A549 (cell line): ENCODE results near the gene FOXRED1. TPM values are rescaled to one million over a fixed set of nuclear protein-coding genes. Genes with fewer than 3 reads are reported as not detected.

Experiments used
- ATAC-seq, 2 experiments: fragments of 200-7000 bp in 1 of 2; fragments of >200 bp in 1 of 2; cut with Nextera tagmentation in 1 of 2; cut with Tn5 transposase in 1 of 2; 3 replicates each; pipeline versions ENCODE4 v1.8.0 to v1.9.1; 2018 to 2020; ENCODE audit warnings: mild to moderate bottlenecking in 1 of 2, moderate library complexity in 1 of 2
- CTCF ChIA-PET: fragments of 300-600 bp; sonication (Branson Sonifier 250); formaldehyde crosslinking; extraction: SDS; loops from one replicate; lab custom pipeline; 2021; ENCODE audit warnings: antibody characterized with exemption, inconsistent platforms; lab: Yijun Ruan, JAX
- POLR2A ChIA-PET: fragments of 350-600 bp; formaldehyde crosslinking; extraction: SDS; loops from one replicate; lab custom pipeline; 2021; ENCODE audit warnings: antibody characterized with exemption, inconsistent platforms; lab: Yijun Ruan, JAX
- DNase-seq, 2 experiments: peaks; one replicate each; pipeline versions ENCODE4 v3.0.0 to v3.0.0-alpha.2; 2011 to 2016; ENCODE audit warnings: low read depth in 1 of 2, low spot score in 1 of 2
- FAIRE-seq: peaks from 2 replicates; lab custom pipeline; 2011; peaks lifted over from hg19 to GRCh38; lab: Jason Lieb, UNC
- H3K27ac ChIP-seq, 2 experiments: fragments of >200 bp; sonication (Bioruptor Twin); formaldehyde crosslinking; 3 replicates each; pipeline ENCODE4 v1.5.1; 2016 to 2017
- H3K4me1 ChIP-seq: fragments of >200 bp; sonication (Bioruptor Twin); formaldehyde crosslinking; 3 replicates; pipeline ENCODE4 v1.6.1; 2016
- H3K4me2 ChIP-seq: fragments of >200 bp; sonication (Bioruptor Twin); formaldehyde crosslinking; 3 replicates; pipeline ENCODE4 v1.6.1; 2016
- H3K4me3 ChIP-seq: fragments of >200 bp; sonication (Bioruptor Twin); formaldehyde crosslinking; 3 replicates; pipeline ENCODE4 v1.5.1; 2016
- H3K9me3 ChIP-seq: fragments of >200 bp; sonication (Bioruptor Twin); formaldehyde crosslinking; 3 replicates; pipeline ENCODE4 v1.6.1; 2016
- BCL3 ChIP-seq: fragments of >200 bp; sonication (Bioruptor Twin); formaldehyde crosslinking; IDR thresholded peaks from 3 replicates; pipeline ENCODE4 v1.6.1; 2016
- BHLHE40 ChIP-seq: IDR thresholded peaks from 2 replicates; pipeline ENCODE4 v1.6.1; 2012; ENCODE audit warnings: low read depth, low read length, inconsistent platforms
- CHD4 ChIP-seq: fragments of 200-600 bp; sonication (generic); IDR thresholded peaks from 2 replicates; pipeline ENCODE4 v1.6.1; 2016; ENCODE audit warnings: antibody characterized with exemption, mild to moderate bottlenecking, borderline replicate concordance
- CTCF ChIP-seq: fragments of >200 bp; sonication (Bioruptor Twin); formaldehyde crosslinking; IDR thresholded peaks from 3 replicates; pipeline ENCODE4 v1.5.1; 2016
- E2F6 ChIP-seq: IDR thresholded peaks from 2 replicates; pipeline ENCODE4 v1.6.1; 2012; ENCODE audit warnings: low read depth, borderline replicate concordance
- EHMT2 ChIP-seq: fragments of 200-600 bp; sonication (generic); IDR thresholded peaks from 2 replicates; pipeline ENCODE4 v1.6.1; 2016; ENCODE audit warnings: antibody characterized with exemption, low read depth, mild to moderate bottlenecking, moderate library complexity
- ELK1 ChIP-seq: fragments of 150-350 bp; IDR thresholded peaks from 2 replicates; pipeline ENCODE4 v1.6.1; 2014; ENCODE audit warnings: low read depth, mild to moderate bottlenecking, low read length
- EP300 ChIP-seq, 2 experiments: fragments of >200 bp; sonication (Bioruptor Twin); formaldehyde crosslinking; IDR thresholded peaks; 2 replicates in 1 of 2; 3 replicates in 1 of 2; pipeline ENCODE4 v1.6.1; 2016 to 2017
- FOSB ChIP-seq: fragments of 250-450 bp; sonication (Bioruptor Pico); IDR thresholded peaks from 2 replicates; pipeline ENCODE4 v1.5.0; 2020; ENCODE audit warnings: mild to moderate bottlenecking, moderate library complexity
- HDAC2 ChIP-seq: fragments of 200-600 bp; sonication (generic); IDR thresholded peaks from 2 replicates; pipeline ENCODE4 v1.6.1; 2016
- HEYL ChIP-seq: fragments of 250-450 bp; sonication (Bioruptor Pico); IDR thresholded peaks from 2 replicates; pipeline ENCODE4 v1.8.0; 2021; ENCODE audit warnings: mild to moderate bottlenecking, moderate library complexity
- HMGXB4 ChIP-seq: fragments of 250-450 bp; sonication (Bioruptor Pico); IDR thresholded peaks from 2 replicates; pipeline ENCODE4 v1.5.0; 2021; ENCODE audit warnings: mild to moderate bottlenecking, moderate library complexity, borderline replicate concordance
- HOXA7 ChIP-seq: fragments of 250-450 bp; sonication (Bioruptor Pico); IDR thresholded peaks from 2 replicates; pipeline ENCODE4 v1.5.0; 2020; ENCODE audit warnings: mild to moderate bottlenecking, moderate library complexity
- HOXB5 ChIP-seq: fragments of 250-450 bp; sonication (Bioruptor Pico); IDR thresholded peaks from 2 replicates; pipeline ENCODE4 v1.5.0; 2020; ENCODE audit warnings: mild to moderate bottlenecking, moderate library complexity
- KDM5A ChIP-seq: fragments of 200-600 bp; sonication (generic); IDR thresholded peaks from 2 replicates; pipeline ENCODE4 v1.6.1; 2016; ENCODE audit warnings: antibody characterized with exemption, mild to moderate bottlenecking
- MAX ChIP-seq: IDR thresholded peaks from 2 replicates; pipeline ENCODE4 v1.6.1; 2012
- MAZ ChIP-seq: fragments of 150-350 bp; IDR thresholded peaks from 2 replicates; pipeline ENCODE4 v1.6.1; 2014; ENCODE audit warnings: antibody characterized with exemption, low read depth, low read length, borderline replicate concordance
- MYC ChIP-seq: IDR thresholded peaks from 2 replicates; pipeline ENCODE4 v1.6.1; 2012; ENCODE audit warnings: mild to moderate bottlenecking, inconsistent platforms, low read length, improper control_type of control experiment, borderline replicate concordance
- NFE2L2 ChIP-seq: fragments of 150-350 bp; conservative IDR thresholded peaks from 2 replicates; pipeline ENCODE4 v1.6.1; 2014; ENCODE audit warnings: low read length
- POLR2A ChIP-seq: IDR thresholded peaks from 2 replicates; pipeline ENCODE4 v1.6.1; 2012; ENCODE audit warnings: mild to moderate bottlenecking, low read length
- RAD21 ChIP-seq, 2 experiments: fragments of >200 bp in 1 of 2; sonication (Bioruptor Twin) in 1 of 2; formaldehyde crosslinking in 1 of 2; IDR thresholded peaks in 1 of 2; conservative IDR thresholded peaks in 1 of 2; 2 replicates in 1 of 2; 3 replicates in 1 of 2; pipeline ENCODE4 v1.6.1; 2012 to 2018; ENCODE audit warnings: inconsistent platforms in 1 of 2
- RCOR1 ChIP-seq: fragments of 150-350 bp; IDR thresholded peaks from 2 replicates; pipeline ENCODE4 v1.6.1; 2014; ENCODE audit warnings: antibody characterized with exemption, low read length, low read depth
- RNF2 ChIP-seq: fragments of 200-600 bp; sonication (generic); IDR thresholded peaks from 2 replicates; pipeline ENCODE4 v1.6.1; 2016; ENCODE audit warnings: low read depth, mild to moderate bottlenecking, antibody characterized with exemption, moderate library complexity, borderline replicate concordance
- USF2 ChIP-seq: fragments of 450-650 bp; IDR thresholded peaks from 2 replicates; pipeline ENCODE4 v1.6.1; 2014; ENCODE audit warnings: antibody characterized with exemption
- ZC3H11A ChIP-seq: fragments of 450-650 bp; IDR thresholded peaks from 2 replicates; pipeline ENCODE4 v1.6.1; 2014; ENCODE audit warnings: antibody characterized with exemption, mild to moderate bottlenecking
- WGBS: methylation state at CpG from one replicate; pipeline ENCODE4 v1.1.6; 2017; ENCODE audit errors: missing lambda C conversion rate; 5-methylcytosine and 5-hydroxymethylcytosine counted together
- polyA plus RNA-seq, 4 experiments: library from polyadenylated mRNA; depleted of rRNA in 3 of 4; stranded (reverse); fragments of >200 nt; fragmentation: RNase III in 1 of 4; extraction: RNeasy Plus Mini Kit Qiagen cat#74134 plus additional on column Dnase treatment in 1 of 4; gene quantifications; 2 replicates in 3 of 4; 3 replicates in 1 of 4; pipeline ENCODE4 v1.2.3, GENCODE V29; 2011 to 2017

The FOXRED1 gene
- polyA plus RNA-seq, 2 of the 4 experiments (the other 2 are of a cell fraction): 22.7 to 28.9 TPM

GRCh38 chr11:126307706-126308105 is 38.8 kb downstream of the FOXRED1 start:
- WGBS: 38% methylated on average over 5 of the region's 5 CpGs
- Histone ChIP-seq H3K4me2 (no peak overlapping the region), H3K27ac (no peak overlapping the region), H3K4me3 (no peak overlapping the region), H3K9me3 (no peaks in the 10 kb centered on the region), H3K4me1 (peaks cover 8% of the 10 kb centered on the region; the same call in 1 of the 3 replicates)
- no peak for ATAC-seq
- FAIRE-seq: no peak
- peak in 1 of 2 experiments; percentile 40 for DNase-seq
- ChIA-PET CTCF (interaction anchor here (0.6 to 1.3 kb wide), 2 partner anchors 36 to 173 kb away, joined by 3 to 5 read pairs; no protein-coding TSS in a partner anchor), POLR2A (interaction anchor here (0.5 kb wide), 1 partner anchor 1509 kb away, joined by 3 read pairs; no protein-coding TSS in a partner anchor)
- peak; percentile 20 to 38; a peak in 3 of 5 replicates for TF ChIP-seq RAD21 (conservative IDR thresholded peaks at IDR 0.05 in 1 of 2, IDR thresholded peaks at IDR 0.05 in 1 of 2)
- TF ChIP-seq HEYL (CRISPR knock-in tag): no peak
- TF ChIP-seq POLR2A: no peak
- TF ChIP-seq CHD4: no peak
- TF ChIP-seq CTCF: peak; percentile 18; the same call in 1 of the 3 replicates
- no peak for TF ChIP-seq MAZ
- no peak for TF ChIP-seq EHMT2
- no peak for TF ChIP-seq E2F6
- no peak for TF ChIP-seq FOSB (CRISPR knock-in tag)
- no peak for TF ChIP-seq MAX
- TF ChIP-seq HMGXB4: no peak
- no peak for TF ChIP-seq ELK1
- no peak for TF ChIP-seq RCOR1
- no peak for TF ChIP-seq BHLHE40
- no peak for TF ChIP-seq BCL3

- ATAC-seq (no peak), FAIRE-seq (no peak), DNase-seq (no peak)
- 84% methylated on average over 4 of the region's 4 CpGs for WGBS
- H3K9me3 ChIP-seq: no peaks in the 10 kb centered on the region
- H3K4me3 ChIP-seq: no peak overlapping the region
- no peak overlapping the region for H3K27ac ChIP-seq
- POLR2A ChIA-PET: no interaction called here
- CTCF ChIA-PET: interaction anchor here (1.3 to 3.7 kb wide), 2 partner anchors 8 to 172 kb away, joined by 5 to 22 read pairs; no protein-coding TSS in a partner anchor
- no peak overlapping the region for H3K4me2 ChIP-seq
- peaks cover 3% of the 10 kb centered on the region; the same call in 1 of the 3 replicates for H3K4me1 ChIP-seq
- no peak for TF ChIP-seq MYC
- no peak for TF ChIP-seq ZC3H11A
- TF ChIP-seq USF2: no peak
- TF ChIP-seq NFE2L2: no peak
- TF ChIP-seq HMGXB4: no peak
- TF ChIP-seq MAZ: no peak
- no peak for TF ChIP-seq HOXA7
- no peak for TF ChIP-seq HOXB5 (CRISPR knock-in tag)
- TF ChIP-seq KDM5A: no peak
- no peak for TF ChIP-seq ELK1
- no peak for TF ChIP-seq RCOR1
- TF ChIP-seq POLR2A: no peak
- no peak for TF ChIP-seq RNF2
- no peak for TF ChIP-seq HDAC2
- TF ChIP-seq EP300 (IDR thresholded peaks at IDR 0.05): no peak
Measured at GRCh38 chr11:126308271-126308671, 39.3 kb downstream of the FOXRED1 start.
